Endodermal cell (in vitro differentiated cells): ENCODE measurements around the gene MYRF. TPM values are rescaled to one million over a fixed set of nuclear protein-coding genes. Genes with fewer than 3 reads are reported as not detected.
A peak's percentile ranks its signal among the peaks of the same experiment; 100 is the strongest.

Source experiments
- DNase-seq: peaks from one replicate; pipeline ENCODE4 v3.0.0-alpha.2; 2017
- H3K27ac ChIP-seq: 2 replicates; pipeline ENCODE4 v1.5.1; 2013; ENCODE audit warnings: mild to moderate bottlenecking, low read depth, low read length, moderate library complexity
- H3K27me3 ChIP-seq: 2 replicates; pipeline ENCODE4 v1.6.1; 2013; ENCODE audit warnings: mild to moderate bottlenecking, low read length, moderate library complexity; ENCODE audit not compliant: insufficient read depth, control insufficient read depth, poor library complexity, severe bottlenecking
- H3K36me3 ChIP-seq: 2 replicates; pipeline ENCODE4 v1.7.0; 2013; ENCODE audit warnings: mild to moderate bottlenecking, low read length, moderate library complexity; ENCODE audit not compliant: control insufficient read depth, insufficient read depth
- H3K4me1 ChIP-seq: one replicate; pipeline ENCODE4 v1.7.0; 2013; ENCODE audit warnings: low read length; ENCODE audit not compliant: control insufficient read depth, insufficient read depth
- H3K4me3 ChIP-seq: 2 replicates; pipeline ENCODE4 v1.5.1; 2013; ENCODE audit warnings: mild to moderate bottlenecking, low read length, moderate library complexity
- H3K9ac ChIP-seq: 2 replicates; pipeline ENCODE4 v1.6.1; 2013; ENCODE audit warnings: mild to moderate bottlenecking, low read length, moderate library complexity; ENCODE audit not compliant: poor library complexity, severe bottlenecking; ENCODE audit errors: extremely low read depth
- H3K9me3 ChIP-seq: 2 replicates; pipeline ENCODE4 v1.6.1; 2013; ENCODE audit warnings: mild to moderate bottlenecking, low read length, moderate library complexity; ENCODE audit not compliant: control insufficient read depth
- H3K27ac Mint-ChIP-seq: 2 replicates; pipeline ENCODE4 v1.8.0; 2020; ENCODE audit warnings: mixed read lengths
- H3K27me3 Mint-ChIP-seq: 2 replicates; pipeline ENCODE4 v1.8.0; 2021; ENCODE audit warnings: mild to moderate bottlenecking, mixed read lengths; ENCODE audit not compliant: insufficient read depth
- H3K36me3 Mint-ChIP-seq: 2 replicates; pipeline ENCODE4 v1.8.0; 2020; ENCODE audit warnings: low read depth, mixed read lengths
- H3K4me1 Mint-ChIP-seq: 2 replicates; pipeline ENCODE4 v1.8.0; 2020; ENCODE audit warnings: mixed read lengths
- H3K4me3 Mint-ChIP-seq: 2 replicates; pipeline ENCODE4 v1.8.0; 2020; ENCODE audit warnings: mild to moderate bottlenecking, moderate library complexity, mixed read lengths
- H3K9me3 Mint-ChIP-seq: 2 replicates; pipeline ENCODE4 v1.8.0; 2020; ENCODE audit warnings: mild to moderate bottlenecking, mixed read lengths
- WGBS, 2 experiments: methylation state at CpG; one replicate each; pipeline versions ENCODE4 v1.1.5 to v1.1.7; 2013; ENCODE audit warnings: missing lambda C conversion rate in 2 of 2, mixed read lengths in 1 of 2; ENCODE audit not compliant: insufficient coverage in 1 of 2, insufficient read length in 1 of 2; 5-methylcytosine and 5-hydroxymethylcytosine counted together
- total RNA-seq, 2 donors: library from RNA; stranded (reverse); fragmentation: NEBNext Ultra II Directional in 1 of 2; extraction: Animal tissue kit (Norgen Biotek cat#: 25700) in 1 of 2; gene quantifications; 2 replicates in 1 of 2; 3 replicates in 1 of 2; pipeline ENCODE4 v1.2.1, GENCODE V29; 2021
- TF ChIP-seq, protein P1 (sequence below): fragments of 200-600 bp; sonication (generic); conservative IDR thresholded peaks from 2 replicates; pipeline ENCODE4 v1.5.0; 2021; ENCODE audit warnings: antibody characterized with exemption, mild to moderate bottlenecking

MYRF gene
- total RNA-seq, 2 donors from 2014 or later, result 30.3 to 61.7 TPM

DNA sequence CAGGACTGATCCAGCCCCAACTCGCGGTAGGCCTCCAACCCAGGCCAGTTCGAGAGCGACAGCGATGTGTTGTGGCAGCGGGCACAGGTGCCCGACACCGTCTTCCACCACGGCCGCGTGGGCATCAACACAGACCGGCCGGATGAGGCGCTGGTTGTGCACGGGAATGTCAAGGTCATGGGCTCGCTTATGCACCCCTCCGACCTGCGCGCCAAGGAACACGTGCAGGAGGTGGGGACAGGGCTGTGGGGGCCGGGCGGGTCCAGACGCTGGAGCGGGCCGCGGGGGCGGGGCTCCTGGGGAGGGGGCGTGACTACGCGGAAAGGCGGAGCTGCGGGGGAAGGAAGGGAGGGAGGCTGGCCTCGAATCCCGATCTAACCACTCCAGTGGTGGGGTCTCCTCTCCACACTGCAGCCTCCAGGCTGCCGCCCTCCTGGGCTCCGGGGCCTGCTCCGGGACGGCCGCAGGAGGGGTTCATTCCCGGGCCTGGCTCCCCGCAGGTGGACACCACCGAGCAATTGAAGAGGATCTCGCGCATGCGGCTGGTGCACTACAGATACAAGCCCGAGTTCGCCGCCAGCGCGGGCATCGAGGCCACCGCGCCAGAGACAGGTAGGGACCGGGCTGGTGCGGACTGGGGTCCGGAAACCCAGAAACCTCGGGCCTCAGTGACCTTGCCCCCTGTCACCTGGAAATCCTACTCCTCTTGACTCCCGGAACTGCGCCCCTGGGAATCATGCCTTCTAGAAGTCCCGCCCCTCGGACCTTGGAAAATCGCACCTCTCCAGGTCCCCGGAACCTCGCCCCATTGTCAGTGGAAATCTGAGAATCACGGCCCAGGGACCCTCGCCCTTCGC, 25.0 kb downstream of the MYRF start:
- peak; percentile 84 for DNase-seq
- Mint-ChIP-seq H3K27ac (no peak overlapping the region), H3K4me1 (no peaks in the 10 kb centered on the region), H3K27me3 (no peaks in the 10 kb centered on the region), H3K4me3 (no peak overlapping the region), H3K9me3 (no peaks in the 10 kb centered on the region), H3K36me3 (peaks cover 25% of the 10 kb centered on the region)
- no peaks in the 10 kb centered on the region for H3K4me1 ChIP-seq
- no peaks in the 10 kb centered on the region for H3K27me3 ChIP-seq
- TF ChIP-seq, protein P1, sequence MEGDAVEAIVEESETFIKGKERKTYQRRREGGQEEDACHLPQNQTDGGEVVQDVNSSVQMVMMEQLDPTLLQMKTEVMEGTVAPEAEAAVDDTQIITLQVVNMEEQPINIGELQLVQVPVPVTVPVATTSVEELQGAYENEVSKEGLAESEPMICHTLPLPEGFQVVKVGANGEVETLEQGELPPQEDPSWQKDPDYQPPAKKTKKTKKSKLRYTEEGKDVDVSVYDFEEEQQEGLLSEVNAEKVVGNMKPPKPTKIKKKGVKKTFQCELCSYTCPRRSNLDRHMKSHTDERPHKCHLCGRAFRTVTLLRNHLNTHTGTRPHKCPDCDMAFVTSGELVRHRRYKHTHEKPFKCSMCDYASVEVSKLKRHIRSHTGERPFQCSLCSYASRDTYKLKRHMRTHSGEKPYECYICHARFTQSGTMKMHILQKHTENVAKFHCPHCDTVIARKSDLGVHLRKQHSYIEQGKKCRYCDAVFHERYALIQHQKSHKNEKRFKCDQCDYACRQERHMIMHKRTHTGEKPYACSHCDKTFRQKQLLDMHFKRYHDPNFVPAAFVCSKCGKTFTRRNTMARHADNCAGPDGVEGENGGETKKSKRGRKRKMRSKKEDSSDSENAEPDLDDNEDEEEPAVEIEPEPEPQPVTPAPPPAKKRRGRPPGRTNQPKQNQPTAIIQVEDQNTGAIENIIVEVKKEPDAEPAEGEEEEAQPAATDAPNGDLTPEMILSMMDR, result no peak
- no peaks in the 10 kb centered on the region for H3K9me3 ChIP-seq
- H3K4me3 ChIP-seq, result no peak overlapping the region
- peaks cover 13% of the 10 kb centered on the region for H3K36me3 ChIP-seq
- WGBS, 2 experiments, result 91 to 96% methylated on average over 36 to 67 of the region's 67 CpGs
- no peak overlapping the region for H3K9ac ChIP-seq
- H3K27ac ChIP-seq, result no peak overlapping the region

DNA sequence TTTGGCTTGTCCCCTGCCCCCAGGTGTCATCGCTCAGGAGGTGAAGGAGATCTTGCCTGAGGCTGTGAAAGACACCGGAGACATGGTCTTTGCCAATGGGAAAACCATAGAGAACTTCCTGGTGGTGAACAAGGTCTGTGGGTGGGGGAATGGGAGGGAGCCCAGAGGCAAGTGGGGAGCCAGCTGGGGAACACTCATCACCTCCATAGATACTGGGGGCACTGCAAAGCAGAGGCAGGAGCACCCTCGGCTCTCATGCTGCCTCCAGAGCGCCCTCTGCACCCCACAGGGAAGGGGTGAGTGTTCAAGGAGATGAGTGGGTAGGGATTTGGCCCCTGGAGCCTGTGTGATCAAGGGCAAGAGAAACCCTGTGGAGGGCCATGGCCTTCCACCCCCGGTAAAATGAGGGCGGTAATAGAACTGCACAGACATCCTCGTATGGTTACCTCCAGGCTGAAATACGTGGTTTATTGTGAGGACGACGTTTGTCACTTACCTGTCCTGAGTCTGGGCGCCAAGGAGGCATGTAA, 26.0 kb downstream of the MYRF start:
- H3K36me3 ChIP-seq, result peaks cover 19% of the 10 kb centered on the region
- 90 to 95% methylated on average over 7 to 11 of the region's 11 CpGs for WGBS, 2 experiments
- H3K27ac Mint-ChIP-seq, result no peak overlapping the region

DNA sequence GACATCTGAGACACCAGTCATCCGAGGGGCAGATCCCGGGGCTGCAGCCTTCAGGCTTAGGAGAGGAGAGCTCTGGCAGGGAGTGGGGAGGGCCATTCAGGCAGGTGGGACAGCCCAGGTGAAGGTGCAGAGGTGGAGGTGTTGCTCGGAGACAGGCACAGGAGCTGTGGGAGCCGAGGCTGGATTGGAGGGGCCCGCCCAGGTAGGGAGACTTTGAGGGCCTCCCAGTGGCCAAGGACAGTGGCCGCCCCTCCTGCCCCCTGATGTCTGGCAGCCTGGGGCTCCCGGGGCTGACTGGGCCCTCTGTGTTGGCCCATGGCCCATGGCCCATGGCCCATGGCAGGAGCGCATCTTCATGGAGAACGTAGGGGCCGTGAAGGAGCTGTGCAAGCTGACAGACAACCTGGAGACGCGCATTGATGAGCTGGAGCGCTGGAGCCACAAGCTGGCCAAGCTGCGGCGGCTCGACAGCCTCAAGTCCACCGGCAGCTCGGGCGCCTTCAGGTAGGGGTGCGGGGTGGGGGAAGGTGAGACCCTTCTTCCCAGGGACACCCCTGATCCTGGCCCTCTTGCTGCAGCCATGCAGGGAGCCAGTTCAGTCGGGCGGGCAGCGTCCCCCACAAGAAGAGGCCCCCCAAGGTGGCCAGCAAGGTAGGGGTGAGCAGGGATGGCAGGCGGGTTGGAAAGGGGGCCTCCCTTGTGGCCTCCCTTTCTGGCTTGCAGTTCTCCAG, 26.6 kb downstream of the MYRF start:
- H3K4me3 ChIP-seq, result no peak overlapping the region
- H3K27me3 ChIP-seq, result no peaks in the 10 kb centered on the region
- no peaks in the 10 kb centered on the region for H3K4me1 Mint-ChIP-seq
- H3K4me3 Mint-ChIP-seq, result no peak overlapping the region
- H3K4me1 ChIP-seq, result no peaks in the 10 kb centered on the region
- H3K27ac ChIP-seq, result no peak overlapping the region
- H3K27me3 Mint-ChIP-seq, result no peaks in the 10 kb centered on the region
- H3K36me3 ChIP-seq, result peaks cover 20% of the 10 kb centered on the region
- no peak overlapping the region for H3K27ac Mint-ChIP-seq
- DNase-seq, result no peak
- H3K9ac ChIP-seq, result no peak overlapping the region
- TF ChIP-seq, protein P1, result no peak
- no peaks in the 10 kb centered on the region for H3K9me3 Mint-ChIP-seq
- H3K9me3 ChIP-seq, result no peaks in the 10 kb centered on the region
- peaks cover 34% of the 10 kb centered on the region for H3K36me3 Mint-ChIP-seq
- 96 to 98% methylated on average over 18 to 24 of the region's 24 CpGs for WGBS, 2 experiments

More for the DNA sequence above, 26.0 kb downstream of the MYRF start:
- Histone ChIP-seq H3K4me3 (no peak overlapping the region), H3K27ac (no peak overlapping the region), H3K9ac (no peak overlapping the region), H3K27me3 (no peaks in the 10 kb centered on the region), H3K9me3 (no peaks in the 10 kb centered on the region), H3K4me1 (no peaks in the 10 kb centered on the region)
- TF ChIP-seq, protein P1, result no peak
- H3K4me1 Mint-ChIP-seq, result no peaks in the 10 kb centered on the region
- no peaks in the 10 kb centered on the region for H3K27me3 Mint-ChIP-seq
- DNase-seq, result no peak
- H3K9me3 Mint-ChIP-seq, result no peaks in the 10 kb centered on the region
- no peak overlapping the region for H3K4me3 Mint-ChIP-seq
- peaks cover 34% of the 10 kb centered on the region for H3K36me3 Mint-ChIP-seq
